ENCODE results near the gene PNPO.
"Not testable (repeated sequence)": the region's sequence is repeated elsewhere in the genome, so short reads cannot be mapped to it uniquely, and the experiment has no call there.

The PNPO gene

GRCh38 chr17:47917581-47917980 is 23.8 kb upstream of the PNPO start:
- DNase-seq (ENCODE audit: low read depth in 4 of 4, low spot score in 1 of 4), result no peak

- DNase-seq (ENCODE audit: low read depth in 4 of 4, low spot score in 1 of 4), result no peak
Measured at GRCh38 chr17:47918006-47918405, 23.4 kb upstream of the PNPO start.

- no peak for DNase-seq (ENCODE audit: low read depth in 4 of 4, low spot score in 1 of 4)
Measured at GRCh38 chr17:47918991-47919390, 22.4 kb upstream of the PNPO start.

- not testable (repeated sequence) for DNase-seq (ENCODE audit: low read depth in 4 of 4, low spot score in 1 of 4)
Measured at GRCh38 chr17:47919889-47920288, 21.5 kb upstream of the PNPO start.

GRCh38 chr17:47924785-47925677 is 16.3 kb upstream of the PNPO start:
- DNase-seq (ENCODE audit: low read depth in 4 of 4, low spot score in 1 of 4), result no peak

- DNase-seq (ENCODE audit: low read depth in 4 of 4, low spot score in 1 of 4), result no peak
Measured at GRCh38 chr17:47925678-47925988, 15.7 kb upstream of the PNPO start.

- no peak for DNase-seq (ENCODE audit: low read depth in 4 of 4, low spot score in 1 of 4)
Measured at GRCh38 chr17:47927821-47928400, 13.5 kb upstream of the PNPO start.

- no peak for DNase-seq (ENCODE audit: low read depth in 4 of 4, low spot score in 1 of 4)
Measured at GRCh38 chr17:47928415-47928814, 13.0 kb upstream of the PNPO start.

GRCh38 chr17:47929218-47930000 is 12.0 kb upstream of the PNPO start:
- no peak for DNase-seq (ENCODE audit: low read depth in 4 of 4, low spot score in 1 of 4)

- DNase-seq (ENCODE audit: low read depth in 4 of 4, low spot score in 1 of 4), result no peak
Measured at GRCh38 chr17:47931848-47932247, 9.5 kb upstream of the PNPO start.

GRCh38 chr17:47934856-47935255 is 6.5 kb upstream of the PNPO start:
- DNase-seq (ENCODE audit: low read depth in 4 of 4, low spot score in 1 of 4), result no peak

- not testable (repeated sequence) for DNase-seq (ENCODE audit: low read depth in 4 of 4, low spot score in 1 of 4)
Measured at GRCh38 chr17:47935468-47935867, 5.9 kb upstream of the PNPO start.

- DNase-seq (ENCODE audit: low read depth in 4 of 4, low spot score in 1 of 4), result no peak
Measured at GRCh38 chr17:47935961-47936360, 5.4 kb upstream of the PNPO start.

- DNase-seq (ENCODE audit: low read depth in 4 of 4, low spot score in 1 of 4), result no peak
Measured at GRCh38 chr17:47937941-47938340, 3.4 kb upstream of the PNPO start.

- no peak for DNase-seq (ENCODE audit: low read depth in 4 of 4, low spot score in 1 of 4)
Measured at GRCh38 chr17:47942096-47942510, 732 bp downstream of the PNPO start.

- DNase-seq (ENCODE audit: low read depth in 4 of 4, low spot score in 1 of 4), result no peak
Measured at GRCh38 chr17:47942568-47942967, 1.2 kb downstream of the PNPO start.

GRCh38 chr17:47945080-47945479 is 3.7 kb downstream of the PNPO start:
- no peak for DNase-seq (ENCODE audit: low read depth in 4 of 4, low spot score in 1 of 4)

- DNase-seq (ENCODE audit: low read depth in 4 of 4, low spot score in 1 of 4), result no peak
Measured at GRCh38 chr17:47945529-47946508, 4.4 kb downstream of the PNPO start.

GRCh38 chr17:47946516-47946915 is 5.1 kb downstream of the PNPO start:
- DNase-seq (ENCODE audit: low read depth in 4 of 4, low spot score in 1 of 4), result no peak

GRCh38 chr17:47946929-47947397 is 5.6 kb downstream of the PNPO start:
- peak; percentile 49 to 64 (median 59) for DNase-seq (ENCODE audit: low read depth in 4 of 4, low spot score in 1 of 4)

All from stimulated activated CD4-positive, alpha-beta T cell treated with anti-CD3 and anti-CD28 coated beads, Interleukin-1b, Interleukin-23, amount 100 ng/mL, for 24 hours (primary cell).